Endometrium (tissue), 2 donors: ENCODE data around the gene SLC22A3.
"Not testable (repeated sequence)": the region's sequence is repeated elsewhere in the genome, so short reads cannot be mapped to it uniquely, and the experiment has no call there.

ENCODE experiments used
- FAIRE-seq: peaks from 2 replicates; lab custom pipeline; 2012; peaks lifted over from hg19 to GRCh38; lab: Jason Lieb, UNC
- donor health status: control.
- donor health status: control.

The SLC22A3 gene, protein sequence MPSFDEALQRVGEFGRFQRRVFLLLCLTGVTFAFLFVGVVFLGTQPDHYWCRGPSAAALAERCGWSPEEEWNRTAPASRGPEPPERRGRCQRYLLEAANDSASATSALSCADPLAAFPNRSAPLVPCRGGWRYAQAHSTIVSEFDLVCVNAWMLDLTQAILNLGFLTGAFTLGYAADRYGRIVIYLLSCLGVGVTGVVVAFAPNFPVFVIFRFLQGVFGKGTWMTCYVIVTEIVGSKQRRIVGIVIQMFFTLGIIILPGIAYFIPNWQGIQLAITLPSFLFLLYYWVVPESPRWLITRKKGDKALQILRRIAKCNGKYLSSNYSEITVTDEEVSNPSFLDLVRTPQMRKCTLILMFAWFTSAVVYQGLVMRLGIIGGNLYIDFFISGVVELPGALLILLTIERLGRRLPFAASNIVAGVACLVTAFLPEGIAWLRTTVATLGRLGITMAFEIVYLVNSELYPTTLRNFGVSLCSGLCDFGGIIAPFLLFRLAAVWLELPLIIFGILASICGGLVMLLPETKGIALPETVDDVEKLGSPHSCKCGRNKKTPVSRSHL

DNA sequence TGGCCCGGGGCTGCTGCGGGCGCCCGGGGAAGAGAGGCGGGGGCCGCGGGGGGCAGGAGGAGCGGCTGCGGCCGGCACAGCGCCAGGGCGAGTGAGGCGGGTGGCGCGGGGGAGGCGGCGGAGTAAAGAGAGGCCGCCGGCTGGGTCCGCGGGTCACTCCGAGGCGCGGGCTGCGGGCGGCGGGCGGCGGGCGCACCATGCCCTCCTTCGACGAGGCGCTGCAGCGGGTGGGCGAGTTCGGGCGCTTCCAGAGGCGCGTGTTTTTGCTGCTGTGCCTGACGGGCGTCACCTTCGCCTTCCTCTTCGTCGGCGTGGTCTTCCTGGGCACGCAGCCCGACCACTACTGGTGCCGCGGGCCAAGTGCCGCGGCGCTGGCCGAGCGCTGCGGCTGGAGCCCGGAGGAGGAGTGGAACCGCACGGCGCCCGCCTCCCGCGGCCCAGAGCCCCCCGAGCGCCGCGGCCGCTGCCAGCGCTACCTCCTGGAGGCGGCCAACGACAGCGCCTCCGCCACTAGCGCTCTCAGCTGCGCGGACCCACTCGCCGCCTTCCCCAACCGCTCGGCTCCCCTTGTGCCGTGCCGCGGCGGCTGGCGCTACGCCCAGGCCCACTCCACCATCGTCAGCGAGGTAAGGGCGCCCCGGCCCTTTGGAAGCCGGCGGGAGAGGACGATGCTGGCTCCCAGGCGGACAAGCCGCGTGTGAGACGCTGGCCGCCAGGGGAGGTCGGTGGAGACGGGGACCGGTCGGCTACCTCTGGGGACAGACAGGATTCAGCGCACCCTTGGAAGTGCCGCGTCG lies at the start of gene SLC22A3:
SLC22A3 (plus strand) TSS at position 156 of the 797 bp plus-strand sequence; CDS start at position 198, 42 bp downstream.
- FAIRE-seq = no peak

DNA sequence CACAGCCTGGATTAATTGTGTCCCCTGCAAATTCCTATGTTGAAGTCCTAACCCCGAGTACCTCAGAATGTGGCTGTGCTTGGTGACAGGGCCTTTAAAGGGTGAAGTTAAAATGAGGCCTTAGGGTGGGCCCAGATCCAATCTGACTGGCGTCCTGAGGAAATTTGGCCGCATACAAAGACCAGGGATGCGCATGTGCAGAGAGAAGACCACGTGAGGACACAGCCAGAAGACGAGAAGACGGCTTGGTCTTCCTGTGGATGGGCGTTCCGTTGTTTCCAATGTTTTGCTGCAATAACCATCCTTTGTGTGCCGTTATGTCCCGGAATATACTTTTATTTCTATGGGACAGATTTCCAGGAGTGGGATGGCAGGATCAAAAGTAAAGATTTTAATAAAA lies 48.6 kb upstream of the SLC22A3 start:
- no peak for FAIRE-seq

DNA sequence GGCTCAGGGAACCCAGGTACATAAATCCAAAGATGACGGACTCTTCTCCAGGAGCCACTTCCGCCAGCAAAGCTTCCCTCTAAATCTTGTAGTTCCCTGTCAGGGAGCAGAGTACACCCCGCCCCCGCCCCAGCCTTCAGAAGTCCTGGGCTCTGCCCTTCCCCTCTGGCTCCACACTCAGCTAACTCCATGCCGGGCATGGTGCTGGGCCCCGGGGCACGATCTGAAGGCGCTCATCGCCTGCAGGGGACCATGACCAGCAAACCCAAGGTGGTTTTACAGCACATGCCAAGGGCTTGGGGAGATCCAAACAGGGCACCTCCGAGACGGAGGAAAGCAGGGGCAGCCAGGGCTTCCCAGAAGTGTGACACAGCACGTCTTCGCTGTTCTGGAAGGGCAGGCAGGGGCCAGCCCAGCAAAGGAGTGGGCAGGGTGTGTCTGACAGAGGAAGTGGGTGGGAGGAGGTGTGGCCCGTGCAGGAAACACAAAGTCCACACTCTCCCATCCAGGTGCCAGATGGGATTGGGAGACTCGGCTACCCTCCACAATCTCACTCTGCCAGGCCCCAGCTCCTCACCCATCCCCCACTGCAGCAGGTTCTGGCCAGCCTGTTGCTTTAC lies 48.0 kb upstream of the SLC22A3 start:
- no peak for FAIRE-seq

GRCh38 chr6:160301339-160301738 lies 46.8 kb upstream of the SLC22A3 start:
- FAIRE-seq = no peak

GRCh38 chr6:160302431-160303082 lies 45.6 kb upstream of the SLC22A3 start:
- not testable (repeated sequence) for FAIRE-seq

- no peak for FAIRE-seq
These were observed 44.4 kb upstream of the SLC22A3 start for GRCh38 chr6:160303806-160304205.

DNA sequence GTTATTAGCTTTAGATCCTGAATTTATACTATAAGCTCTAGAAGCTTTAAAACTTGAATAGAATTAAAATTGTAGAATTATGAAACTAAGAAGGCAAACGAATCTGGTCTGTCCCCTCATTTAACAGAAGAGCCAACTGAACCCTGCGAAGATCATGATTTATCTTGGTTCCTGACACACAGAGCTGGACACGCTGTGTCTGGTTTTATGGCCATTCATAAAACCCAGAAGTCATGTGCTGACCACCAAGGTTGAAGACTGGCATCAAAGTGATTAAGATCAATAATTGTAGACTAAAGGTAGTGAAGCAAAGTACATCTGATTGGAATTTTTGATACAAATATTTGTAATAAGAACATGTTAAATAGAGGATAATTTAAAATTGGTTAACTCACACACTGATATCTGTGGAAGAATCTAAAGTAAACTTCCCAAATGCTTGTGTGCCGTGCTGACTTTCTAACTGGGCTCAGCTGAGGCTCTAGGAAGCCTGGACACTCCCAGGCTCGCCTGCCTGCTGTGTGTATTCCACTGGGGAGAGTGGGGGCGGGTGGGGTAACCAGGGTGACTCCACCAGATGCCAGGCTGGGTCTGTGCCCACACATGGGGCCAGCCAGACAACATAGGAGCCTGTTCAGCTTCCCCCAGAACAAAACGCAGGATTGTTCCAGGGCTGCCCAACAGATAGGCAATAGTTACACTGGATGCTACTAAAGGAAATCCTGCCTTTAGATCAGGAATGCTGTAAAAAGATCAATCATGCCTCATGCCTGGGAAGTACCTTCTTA lies 42.1 kb upstream of the SLC22A3 start:
- FAIRE-seq = no peak

- FAIRE-seq = no peak
These were observed 38.5 kb upstream of the SLC22A3 start for GRCh38 chr6:160309718-160310117.

DNA sequence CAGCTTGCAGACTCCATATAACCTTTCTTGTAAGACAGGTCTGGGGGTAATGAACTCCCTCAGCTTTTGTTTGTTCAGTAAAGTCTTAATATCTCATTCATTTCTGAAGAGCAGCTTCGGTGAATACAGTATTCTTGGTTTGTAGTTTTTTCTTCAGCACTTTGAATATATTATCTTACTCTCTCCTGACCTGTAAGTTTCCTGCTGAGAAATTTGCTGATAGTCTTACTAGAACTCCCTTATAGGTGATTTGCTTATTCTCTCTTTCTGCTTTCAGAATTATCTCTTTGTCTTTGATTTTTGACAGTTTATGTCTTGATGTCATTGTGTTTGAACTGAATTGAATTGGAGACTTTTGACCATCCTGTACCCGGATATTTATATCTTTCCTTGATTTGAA lies 35.3 kb upstream of the SLC22A3 start:
- FAIRE-seq = no peak

DNA sequence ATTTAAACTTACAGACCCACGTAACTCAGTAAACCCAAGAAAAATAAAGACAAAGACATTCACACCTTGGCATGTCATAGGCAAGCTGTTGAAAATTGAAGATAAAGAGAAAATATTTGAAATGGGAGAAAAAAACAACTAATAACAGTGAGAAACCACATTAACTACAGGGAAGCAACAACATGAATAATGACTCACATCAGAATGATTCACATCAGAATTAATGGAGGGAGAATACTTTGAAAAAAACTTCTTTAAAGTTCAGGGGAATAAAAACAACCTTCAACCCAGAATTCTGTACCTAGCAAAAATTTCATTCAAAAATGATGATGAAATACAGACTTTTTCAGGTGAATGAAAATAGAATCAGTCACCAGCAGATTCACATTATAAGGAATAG lies 32.9 kb upstream of the SLC22A3 start:
- FAIRE-seq = no peak

DNA sequence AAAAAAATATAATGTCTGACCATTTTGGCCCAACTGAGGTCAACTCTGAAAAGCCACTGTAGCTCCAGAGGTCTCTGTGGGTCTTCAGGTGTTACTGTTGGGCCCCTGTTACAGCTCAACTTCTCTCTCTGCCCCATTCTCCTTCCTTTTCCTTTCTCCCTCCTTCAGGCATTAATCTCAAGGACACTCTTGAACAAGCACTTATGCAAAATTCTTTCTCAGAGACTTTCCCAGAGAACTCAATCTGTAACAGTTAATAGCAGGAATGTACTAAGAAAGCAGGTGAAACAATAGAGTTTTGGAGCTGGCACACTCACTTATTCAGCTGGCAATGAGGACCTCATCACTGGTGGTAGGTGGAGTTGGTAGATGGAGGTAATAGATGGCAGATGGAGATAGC lies 31.9 kb upstream of the SLC22A3 start:
- no peak for FAIRE-seq

GRCh38 chr6:160319246-160319645 lies 28.9 kb upstream of the SLC22A3 start:
- FAIRE-seq = no peak

- no peak for FAIRE-seq
These were observed 26.3 kb upstream of the SLC22A3 start for GRCh38 chr6:160321729-160322505.

DNA sequence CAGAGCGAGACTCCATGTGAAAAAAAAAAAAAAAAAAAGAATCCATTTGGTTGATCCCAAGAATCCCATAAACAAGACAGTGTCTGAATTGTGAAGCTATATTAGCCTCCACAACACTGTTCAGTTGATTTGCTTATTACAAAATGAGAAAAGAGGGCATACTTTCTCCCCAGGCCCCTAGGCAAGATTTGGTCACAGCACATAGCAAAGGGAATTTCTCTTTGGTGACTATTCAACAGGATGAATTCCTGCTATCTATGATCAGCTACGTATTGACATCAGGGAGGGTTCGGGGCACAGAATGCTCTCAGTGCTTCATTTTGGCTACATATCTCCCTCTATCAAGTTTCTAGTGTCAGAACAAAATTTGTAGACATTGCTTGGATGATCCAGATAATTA lies 20.2 kb upstream of the SLC22A3 start:
- no peak for FAIRE-seq

- no peak for FAIRE-seq
These were observed 19.7 kb upstream of the SLC22A3 start for GRCh38 chr6:160328447-160328846.

DNA sequence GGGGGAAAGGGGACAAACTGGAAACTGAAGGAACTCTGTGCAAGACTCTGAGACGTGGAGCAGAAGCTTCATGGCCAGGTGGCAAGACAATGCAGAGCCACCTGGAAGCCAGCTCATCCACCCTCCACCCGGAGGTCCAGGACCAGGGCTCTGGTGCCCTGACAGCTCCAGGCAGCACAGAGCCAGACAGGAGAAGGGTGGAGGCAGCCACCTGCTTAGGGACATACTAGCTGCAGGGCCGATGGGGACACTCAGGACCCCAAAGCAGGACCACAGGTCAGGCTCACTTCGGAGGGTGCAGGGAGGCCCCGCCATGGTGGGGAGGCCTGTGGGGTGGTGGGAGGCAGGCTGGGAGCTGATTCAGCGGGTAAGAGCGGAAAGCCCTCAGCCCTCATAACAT lies 19.0 kb upstream of the SLC22A3 start:
- no peak for FAIRE-seq

- no peak for FAIRE-seq
These were observed 17.6 kb upstream of the SLC22A3 start for GRCh38 chr6:160330619-160331018.

GRCh38 chr6:160331204-160331603 lies 17.0 kb upstream of the SLC22A3 start:
- no peak for FAIRE-seq

GRCh38 chr6:160331753-160332152 lies 16.4 kb upstream of the SLC22A3 start:
- no peak for FAIRE-seq

DNA sequence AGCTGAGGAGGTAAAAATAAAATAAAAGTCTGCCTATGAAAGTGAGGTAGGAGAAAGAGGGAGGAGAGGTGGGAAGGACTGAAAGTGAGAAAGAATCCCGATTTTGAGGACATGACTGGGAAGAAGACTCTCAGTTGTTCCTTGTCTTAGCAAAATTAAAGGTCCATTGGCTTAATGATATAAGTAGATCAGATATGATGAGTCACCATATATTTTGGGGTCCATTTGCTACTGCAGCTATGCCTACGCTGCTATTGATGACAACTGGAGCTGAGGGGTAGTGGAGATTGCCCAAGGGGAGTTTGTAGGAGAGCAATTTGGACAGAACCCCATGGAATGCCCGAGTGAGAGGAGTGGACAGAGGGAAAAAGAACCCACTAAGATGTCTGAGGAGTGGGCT lies 15.1 kb upstream of the SLC22A3 start:
- no peak for FAIRE-seq
